H1 (cell line): ENCODE results near the gene DOK6. TPM values are rescaled to one million over a fixed set of nuclear protein-coding genes. Genes with fewer than 3 reads are reported as not detected.

Source experiments
- ATF2 ChIP-seq: IDR thresholded peaks from 2 replicates; pipeline ENCODE4 v1.6.1; 2012; ENCODE audit warnings: low read length, inconsistent platforms
- ATF3 ChIP-seq: IDR thresholded peaks from 2 replicates; pipeline ENCODE4 v1.6.1; 2011; ENCODE audit warnings: low read depth, mild to moderate bottlenecking, low read length; ENCODE audit not compliant: insufficient read depth
- CHD2 ChIP-seq: IDR thresholded peaks from 2 replicates; pipeline ENCODE4 v1.6.1; 2012; ENCODE audit warnings: low read length, improper control_type of control experiment
- EGR1 ChIP-seq: IDR thresholded peaks from 2 replicates; pipeline ENCODE4 v1.6.1; 2011; ENCODE audit warnings: low read depth, low read length, borderline replicate concordance
- EP300 ChIP-seq, 2 experiments: IDR thresholded peaks; 1 replicate in 1 of 2; 2 replicates in 1 of 2; pipeline ENCODE4 v1.6.1; 2011 to 2012; ENCODE audit warnings: low read depth in 2 of 2, low read length in 2 of 2, mild to moderate bottlenecking in 2 of 2, borderline replicate concordance in 1 of 2, inconsistent platforms in 1 of 2, moderate library complexity in 1 of 2
- RFX5 ChIP-seq: IDR thresholded peaks from 2 replicates; pipeline ENCODE4 v1.6.1; 2011; ENCODE audit warnings: low read depth, low read length, improper control_type of control experiment, borderline replicate concordance
- SIX5 ChIP-seq: IDR thresholded peaks from 2 replicates; pipeline ENCODE4 v1.6.1; 2011; ENCODE audit warnings: mild to moderate bottlenecking, low read depth, low read length
- SP1 ChIP-seq: IDR thresholded peaks from 2 replicates; pipeline ENCODE4 v1.6.1; 2011; ENCODE audit warnings: low read depth, low read length
- SRF ChIP-seq: IDR thresholded peaks from 2 replicates; pipeline ENCODE4 v1.6.1; 2011; ENCODE audit warnings: mild to moderate bottlenecking, low read depth, low read length, moderate library complexity
- polyA plus RNA-seq, 7 experiments: library from polyadenylated mRNA; depleted of rRNA in 3 of 7; stranded (reverse) in 5 of 7; unstranded in 2 of 7; fragments of >200 nt in 5 of 7; fragments of 200-250 nt in 2 of 7; gene quantifications; 1 replicate in 5 of 7; 2 replicates in 1 of 7; 4 replicates in 1 of 7; pipeline versions ENCODE4 v1.2.1 to v1.2.3, GENCODE V29; 2011 to 2013; ENCODE audit warnings: missing spikeins in 2 of 7, mixed read lengths in 2 of 7
- total RNA-seq: library from RNA; stranded (reverse); fragmentation: NEBNext Ultra II Directional; extraction: Animal tissue kit (Norgen Biotek cat#: 25700); gene quantifications from 2 replicates; pipeline ENCODE4 v1.2.1, GENCODE V29; 2021

The DOK6 gene
- total and polyA plus RNA-seq, 2 of the 8 experiments (the other 6 are each of a cell fraction or from before 2014, with no cell fraction given) = 0.33 to 0.50 TPM

- TF ChIP-seq CHD2 = no peak
- TF ChIP-seq ATF2 = no peak
- TF ChIP-seq EGR1 = no peak
- TF ChIP-seq RFX5 = no peak
- TF ChIP-seq SP1 = no peak
- TF ChIP-seq SIX5 = no peak
- TF ChIP-seq EP300 (IDR thresholded peaks at IDR 0.05; ENCODE audit: borderline replicate concordance in 1 of 2, low read depth in 2 of 2, low read length in 2 of 2) = no peak
- TF ChIP-seq ATF3 = no peak
- TF ChIP-seq SRF = no peak
Measured at GRCh38 chr18:69684789-69685188, 284.1 kb downstream of the DOK6 start (continued).
